Left ventricle myocardium inferior (tissue), 1 donor: ENCODE results near the gene ATXN7L3. TPM values are rescaled to one million over a fixed set of nuclear protein-coding genes. Genes with fewer than 3 reads are reported as not detected.

Source experiments
- DNase-seq: peaks from one replicate; pipeline ENCODE4 v3.0.0-alpha.2; 2020
- H3K27ac ChIP-seq: fragments of 200-600 bp; replicated peaks from 2 replicates; pipeline ENCODE4 v1.8.0; 2021
- H3K27me3 ChIP-seq: fragments of 200-600 bp; 2 replicates; pipeline ENCODE4 v1.8.0; 2021; ENCODE audit warnings: low read depth
- H3K36me3 ChIP-seq: fragments of 200-600 bp; 2 replicates; pipeline ENCODE4 v1.8.0; 2021
- H3K4me1 ChIP-seq: fragments of 200-600 bp; 2 replicates; pipeline ENCODE4 v1.8.0; 2021
- H3K4me3 ChIP-seq: fragments of 200-600 bp; 2 replicates; pipeline ENCODE4 v1.8.0; 2021; ENCODE audit warnings: mild to moderate bottlenecking, moderate library complexity
- H3K9me3 ChIP-seq: fragments of 200-600 bp; replicated peaks from 2 replicates; pipeline ENCODE4 v1.8.0; 2021
- CTCF ChIP-seq: fragments of 200-600 bp; IDR thresholded peaks from 2 replicates; pipeline ENCODE4 v1.8.0; 2021; ENCODE audit warnings: antibody characterized with exemption, mild to moderate bottlenecking, borderline replicate concordance
- intact Hi-C: fragments of 100-400 bp; cut with micrococcal nuclease; formaldehyde crosslinking; loops from one replicate; pipeline ENCODE4 v1.11.0; 2022
- total RNA-seq: library from RNA; stranded (reverse); fragmentation: NEBNext Ultra II Directional; extraction: Animal tissue kit (Norgen Biotek cat#: 25700); gene quantifications from one replicate; pipeline ENCODE4 v1.2.1, GENCODE V29; 2021
- donor health status: DM: no; HTN: yes; CAD: no; lungs with severe emphysema.

ATXN7L3 gene
- total RNA-seq, 1 donor from 2014 or later: 28.7 TPM

- Histone ChIP-seq H3K27me3 (no peaks in the 10 kb centered on the region), H3K27ac (no peak overlapping the region), H3K4me3 (no peak overlapping the region), H3K4me1 (peaks cover 6% of the 10 kb centered on the region), H3K9me3 (no peaks in the 10 kb centered on the region), H3K36me3 (peaks cover 43% of the 10 kb centered on the region)
- intact Hi-C loops: no loop called here
- no peak for DNase-seq
- TF ChIP-seq CTCF: no peak
Observed at GRCh38 chr17:44176671-44177501, 22.8 kb downstream of the ATXN7L3 start.

GRCh38 chr17:44176257-44176656 is 23.4 kb downstream of the ATXN7L3 start:
- no peak overlapping the region for H3K27ac ChIP-seq
- intact Hi-C loops: no loop called here
- TF ChIP-seq CTCF: no peak
- peaks cover 12% of the 10 kb centered on the region for H3K4me1 ChIP-seq
- H3K4me3 ChIP-seq: no peak overlapping the region
- DNase-seq: no peak
- H3K27me3 ChIP-seq: no peaks in the 10 kb centered on the region
- peaks cover 38% of the 10 kb centered on the region for H3K36me3 ChIP-seq
- no peaks in the 10 kb centered on the region for H3K9me3 ChIP-seq

GRCh38 chr17:44174427-44174826 is 25.3 kb downstream of the ATXN7L3 start:
- intact Hi-C loops: no loop called here
- no peak overlapping the region for H3K4me3 ChIP-seq
- no peak for TF ChIP-seq CTCF
- H3K4me1 ChIP-seq: peaks cover 28% of the 10 kb centered on the region
- H3K27me3 ChIP-seq: no peaks in the 10 kb centered on the region
- DNase-seq: no peak
- H3K27ac ChIP-seq: no peak overlapping the region
- peaks cover 38% of the 10 kb centered on the region for H3K36me3 ChIP-seq
- H3K9me3 ChIP-seq: no peaks in the 10 kb centered on the region

GRCh38 chr17:44171931-44172455 is 27.7 kb downstream of the ATXN7L3 start:
- peaks cover 42% of the 10 kb centered on the region for H3K4me1 ChIP-seq
- no peak for TF ChIP-seq CTCF

GRCh38 chr17:44170499-44171201 is 29.0 kb downstream of the ATXN7L3 start, which contains the start of gene ASB16:
ASB16 (plus strand) TSS chr17:44170704; CDS start chr17:44170790, 86 bp downstream.
- H3K9me3 ChIP-seq: no peaks in the 10 kb centered on the region
- peak within 1 kb of the TSS; percentile 91 for H3K27ac ChIP-seq
- peaks cover 5% of the 10 kb centered on the region for H3K36me3 ChIP-seq
- DNase-seq: peak; percentile 50
- peaks cover 42% of the 10 kb centered on the region for H3K4me1 ChIP-seq
- intact Hi-C loops: no loop called here
- no peaks in the 10 kb centered on the region for H3K27me3 ChIP-seq
- peak within 1 kb of the TSS; percentile 68 for H3K4me3 ChIP-seq
- peak; percentile 27 for TF ChIP-seq CTCF

More at GRCh38 chr17:44171931-44172455, 27.7 kb downstream of the ATXN7L3 start:
- Histone ChIP-seq H3K36me3 (peaks cover 16% of the 10 kb centered on the region), H3K4me3 (peak overlapping the region; percentile 68), H3K27ac (peak overlapping the region; percentile 91), H3K9me3 (no peaks in the 10 kb centered on the region), H3K27me3 (no peaks in the 10 kb centered on the region)
- no peak for DNase-seq
- intact Hi-C loops: no loop called here
